Ovary (tissue), 9 donors: ENCODE data around the gene NOTO. TPM values are rescaled to one million over a fixed set of nuclear protein-coding genes. Genes with fewer than 3 reads are reported as not detected.

ENCODE experiments used
- DNase-seq, 5 donors: peaks; one replicate each; pipeline ENCODE4 v3.0.0-alpha.2; 2019 to 2020
- H3K27ac ChIP-seq, 2 donors: fragments of 200-600 bp; one replicate each; pipeline versions ENCODE4 v1.5.1 to v1.8.0; 2019 to 2022
- H3K27me3 ChIP-seq: fragments of 200-600 bp; one replicate; pipeline ENCODE4 v1.8.0; 2022
- H3K36me3 ChIP-seq: fragments of 200-600 bp; sonication (generic); one replicate; pipeline ENCODE4 v1.5.1; 2019
- H3K4me1 ChIP-seq: one replicate; pipeline ENCODE4 v1.8.1; 2013; ENCODE audit warnings: mild to moderate bottlenecking, moderate library complexity; ENCODE audit not compliant: insufficient read depth
- H3K4me3 ChIP-seq: fragments of 200-600 bp; sonication (generic); one replicate; pipeline ENCODE4 v1.5.1; 2017
- H3K9me3 ChIP-seq, 2 donors: fragments of 200-600 bp in 1 of 2; sonication (generic) in 1 of 2; one replicate each; pipeline versions ENCODE4 v1.5.1 to v1.8.1; 2013 to 2019; ENCODE audit warnings: mild to moderate bottlenecking in 1 of 2, moderate library complexity in 1 of 2
- CTCF ChIP-seq, 3 donors: fragments of 450-650 bp in 2 of 3; fragments of 200-600 bp in 1 of 3; IDR thresholded peaks; one replicate each; pipeline versions ENCODE4 v1.5.1 to v1.8.0; 2016 to 2022; ENCODE audit warnings: antibody characterized with exemption in 3 of 3, mild to moderate bottlenecking in 1 of 3
- EP300 ChIP-seq: sonication (generic); formaldehyde crosslinking; IDR thresholded peaks from one replicate; pipeline ENCODE4 v1.6.1; 2017; ENCODE audit warnings: antibody characterized with exemption
- POLR2A ChIP-seq: fragments of 450-650 bp; IDR thresholded peaks from one replicate; pipeline ENCODE4 v1.6.1; 2017; ENCODE audit warnings: antibody characterized with exemption, mild to moderate bottlenecking, moderate library complexity
- WGBS, 3 donors: extraction: QIAGEN DNeasy Blood & Tissue Kit in 1 of 3; methylation state at CpG; one replicate each; pipeline versions ENCODE4 v1.1.5 to v1.1.7; 2013 to 2017; 5-methylcytosine and 5-hydroxymethylcytosine counted together
- intact Hi-C, 4 donors: fragments of 100-400 bp; cut with DNase I; formaldehyde crosslinking; loops; one replicate each; pipeline versions ENCODE4 v1.11.0 to v1.15.1; 2022 to 2023
- polyA plus RNA-seq, 2 donors: library from polyadenylated mRNA; stranded (reverse); fragments of 200-250 nt in 1 of 2; fragments of 350-450 nt in 1 of 2; fragmentation: Illumina TruSeq in 1 of 2; extraction: RNeasy Lipid Tissue Mini Kit (QIAGEN cat#74804) in 1 of 2; gene quantifications; one replicate each; pipeline ENCODE4 v1.2.3, GENCODE V29; 2013 to 2014
- total RNA-seq, 7 donors: library from RNA; depleted of rRNA in 2 of 7; stranded (reverse); fragments of >200 nt in 2 of 7; fragmentation: NEBNext Ultra II Directional in 3 of 7; extraction: Animal tissue kit (Norgen Biotek cat#: 25700) in 3 of 7; gene quantifications; one replicate each; pipeline versions ENCODE4 v1.1.0 to v1.2.4, GENCODE V29; 2016 to 2023
- donor health status: DM: no; HTN: no; CAD: no; lungs with moderate emphysema.
- donor health status: DM: no; HTN: no; CAD: no.
- donor health status: Bipolar disorder and iron deficiency.
- donor health status: DM: yes; HTN: yes; CAD: no.
- donor health status: DM: no; HTN: no; CAD: no.
- donor health status: DM: yes; HTN: yes; CAD: no.

The NOTO gene
- total and polyA plus RNA-seq, 9 donors = not detected

- TF ChIP-seq CTCF (IDR thresholded peaks at IDR 0.05) (no peak), POLR2A (no peak), EP300 (no peak)
- intact Hi-C loops = no loop called here
- DNase-seq = peak in 2 of 5 donors; percentile 43 to 51
- Histone ChIP-seq H3K4me3 (no peak overlapping the region), H3K36me3 (no peaks in the 10 kb centered on the region), H3K27ac (no peak overlapping the region), H3K4me1 (peaks cover 3% of the 10 kb centered on the region), H3K9me3 (no peaks in the 10 kb centered on the region), H3K27me3 (no peaks in the 10 kb centered on the region)
- WGBS, 3 donors = 27 to 51% (median 31%) methylated on average over 9 of the region's 9 CpGs
Measured at GRCh38 chr2:73249636-73250035, 47.3 kb downstream of the NOTO start.

- no peak for TF ChIP-seq POLR2A
- no peak for TF ChIP-seq EP300
- TF ChIP-seq CTCF (IDR thresholded peaks at IDR 0.05) = no peak
- Histone ChIP-seq H3K36me3 (no peaks in the 10 kb centered on the region), H3K4me1 (peaks cover 3% of the 10 kb centered on the region), H3K9me3 (no peaks in the 10 kb centered on the region), H3K4me3 (no peak overlapping the region), H3K27ac (no peak overlapping the region), H3K27me3 (no peaks in the 10 kb centered on the region)
- WGBS, 3 donors = 53 to 70% (median 57%) methylated on average over 15 to 17 of the region's 17 CpGs
- intact Hi-C loops = no loop called here
- no peak for DNase-seq
Measured at GRCh38 chr2:73250872-73251846, 48.8 kb downstream of the NOTO start.

- intact Hi-C loops = no loop called here
- Histone ChIP-seq H3K27ac (no peak overlapping the region), H3K36me3 (no peaks in the 10 kb centered on the region), H3K27me3 (no peaks in the 10 kb centered on the region), H3K9me3 (no peaks in the 10 kb centered on the region), H3K4me3 (no peak overlapping the region), H3K4me1 (peaks cover 3% of the 10 kb centered on the region)
- no peak for TF ChIP-seq POLR2A
- no peak for TF ChIP-seq EP300
- TF ChIP-seq CTCF (IDR thresholded peaks at IDR 0.05) = no peak
- DNase-seq = no peak
- 77 to 81% (median 81%) methylated on average over 17 of the region's 17 CpGs for WGBS, 3 donors
Measured at GRCh38 chr2:73252238-73253027, 50.1 kb downstream of the NOTO start.

GRCh38 chr2:73253400-73253799 is 51.0 kb downstream of the NOTO start:
- intact Hi-C loops = no loop called here
- Histone ChIP-seq H3K27me3 (no peaks in the 10 kb centered on the region), H3K4me3 (no peak overlapping the region), H3K27ac (no peak overlapping the region), H3K4me1 (peaks cover 3% of the 10 kb centered on the region), H3K36me3 (no peaks in the 10 kb centered on the region), H3K9me3 (no peaks in the 10 kb centered on the region)
- 32 to 35% (median 33%) methylated on average over 2 of the region's 2 CpGs for WGBS, 3 donors
- TF ChIP-seq EP300 (no peak), CTCF (IDR thresholded peaks at IDR 0.05) (no peak), POLR2A (no peak)
- DNase-seq = no peak
